Measurements from ENCODE around the gene PKD1L1. TPM values are rescaled to one million over a fixed set of nuclear protein-coding genes. Genes with fewer than 3 reads are reported as not detected.

PKD1L1 gene
- total RNA-seq, 1 experiment from 2014 or later = 0.07 TPM

GRCh38 chr7:47836080-47836479 lies 112.2 kb downstream of the PKD1L1 start (continued):
- no peak for TF ChIP-seq HMGXB4 (CRISPR knock-in tag; IDR thresholded peaks at IDR 0.05)
- TF ChIP-seq ZNF263 (CRISPR knock-in tag; IDR thresholded peaks at IDR 0.05; ENCODE audit: low read depth) = no peak
- TF ChIP-seq SOX15 (CRISPR knock-in tag; IDR thresholded peaks at IDR 0.05) = no peak
- no peak for TF ChIP-seq USF2 (CRISPR knock-in tag; IDR thresholded peaks at IDR 0.05)
- no peak for TF ChIP-seq FOXP1 (CRISPR knock-in tag; IDR thresholded peaks at IDR 0.05; ENCODE audit: borderline replicate concordance)
- TF ChIP-seq NR3C1 (CRISPR knock-in tag; conservative IDR thresholded peaks at IDR 0.05; ENCODE audit: low read depth) = no peak

- ChIA-PET POLR2A (no interaction called here), CTCF (interaction anchor here (0.9 to 1.6 kb wide), 4 partner anchors 14 to 135 kb away, joined by 3 to 4 read pairs (median 4); no protein-coding TSS in a partner anchor)
- H3K27ac Mint-ChIP-seq = no peak overlapping the region
- H3K36me3 Mint-ChIP-seq = no peaks in the 10 kb centered on the region
- H3K9me3 Mint-ChIP-seq = no peaks in the 10 kb centered on the region
- no peak overlapping the region for H3K4me3 Mint-ChIP-seq
- DNase-seq (ENCODE audit: low spot score) = no peak
- H3K4me1 Mint-ChIP-seq = no peaks in the 10 kb centered on the region
- no peak for TF ChIP-seq ZNF425 (CRISPR knock-in tag; conservative IDR thresholded peaks at IDR 0.05)
- TF ChIP-seq NFYB (CRISPR knock-in tag; conservative IDR thresholded peaks at IDR 0.05; ENCODE audit: low read depth) = no peak
- TF ChIP-seq GABPB1 (CRISPR knock-in tag; IDR thresholded peaks at IDR 0.05) = no peak
- TF ChIP-seq ZNF232 (CRISPR knock-in tag; IDR thresholded peaks at IDR 0.05) = no peak
- no peak for TF ChIP-seq ZNF671 (CRISPR knock-in tag; IDR thresholded peaks at IDR 0.05)
- no peak for TF ChIP-seq RORB (CRISPR knock-in tag; IDR thresholded peaks at IDR 0.05)
- TF ChIP-seq GRHL2 (CRISPR knock-in tag; IDR thresholded peaks at IDR 0.05; ENCODE audit: insufficient replicate concordance, severe bottlenecking) = no peak
- no peaks in the 10 kb centered on the region; the same call in 1 of the 2 replicates for H3K27me3 Mint-ChIP-seq (ENCODE audit: low read depth)
- ATAC-seq = no peak
These were observed 115.1 kb downstream of the PKD1L1 start for GRCh38 chr7:47833211-47833610.

GRCh38 chr7:47832105-47832715 lies 116.1 kb downstream of the PKD1L1 start:
- H3K27ac Mint-ChIP-seq = no peak overlapping the region
- ChIA-PET CTCF (interaction anchor here (0.9 to 1.3 kb wide), 5 partner anchors 13 to 566 kb away, joined by 3 to 4 read pairs (median 4); no protein-coding TSS in a partner anchor), POLR2A (no interaction called here)
- no peak overlapping the region for H3K4me3 Mint-ChIP-seq
- H3K27me3 Mint-ChIP-seq (ENCODE audit: low read depth) = no peaks in the 10 kb centered on the region; the same call in 1 of the 2 replicates
- H3K9me3 Mint-ChIP-seq = no peaks in the 10 kb centered on the region
- no peaks in the 10 kb centered on the region for H3K4me1 Mint-ChIP-seq
- DNase-seq (ENCODE audit: low spot score) (no peak), ATAC-seq (no peak)
- H3K36me3 Mint-ChIP-seq = no peaks in the 10 kb centered on the region
- TF ChIP-seq E2F5 (CRISPR knock-in tag; IDR thresholded peaks at IDR 0.05) (no peak), NR3C1 (CRISPR knock-in tag; conservative IDR thresholded peaks at IDR 0.05; ENCODE audit: low read depth) (no peak), SMAD4 (CRISPR knock-in tag; IDR thresholded peaks at IDR 0.05) (no peak), PRDM15 (CRISPR knock-in tag; IDR thresholded peaks at IDR 0.05) (no peak), ZNF532 (CRISPR knock-in tag; IDR thresholded peaks at IDR 0.05; ENCODE audit: borderline replicate concordance) (no peak), CREM (CRISPR knock-in tag; IDR thresholded peaks at IDR 0.05) (no peak), ZNF317 (CRISPR knock-in tag; IDR thresholded peaks at IDR 0.05; ENCODE audit: borderline replicate concordance, low read depth) (no peak), GTF2I (CRISPR knock-in tag; conservative IDR thresholded peaks at IDR 0.05) (no peak)
